H1 (cell line): ENCODE data around the gene MRPL17. TPM values are rescaled to one million over a fixed set of nuclear protein-coding genes. Genes with fewer than 3 reads are reported as not detected.

ENCODE experiments used
- ASH2L ChIP-seq: fragments of 200-600, 300-600 bp; sonication (generic); IDR thresholded peaks from one replicate; pipeline ENCODE4 v1.7.1; 2017; ENCODE audit warnings: low read length
- BRCA1 ChIP-seq: IDR thresholded peaks from 2 replicates; pipeline ENCODE4 v1.6.1; 2012; ENCODE audit warnings: low read depth, low read length, improper control_type of control experiment
- CBX5 ChIP-seq: fragments of 300-800, 300-1000 bp; sonication (generic); IDR thresholded peaks from 2 replicates; pipeline ENCODE4 v1.7.1; 2016; ENCODE audit warnings: antibody characterized with exemption, low read length, low read depth
- CBX8 ChIP-seq: fragments of 300-800, 300-1000 bp; sonication (generic); IDR thresholded peaks from 2 replicates; pipeline ENCODE4 v1.7.1; 2016; ENCODE audit warnings: low read depth, low read length, borderline replicate concordance
- CHD2 ChIP-seq: IDR thresholded peaks from 2 replicates; pipeline ENCODE4 v1.6.1; 2012; ENCODE audit warnings: low read length, improper control_type of control experiment
- CREB1 ChIP-seq: IDR thresholded peaks from 2 replicates; pipeline ENCODE4 v1.6.1; 2012; ENCODE audit warnings: inconsistent platforms
- CTCF ChIP-seq, 3 experiments: IDR thresholded peaks; 1 replicate in 2 of 3; 2 replicates in 1 of 3; pipeline versions ENCODE4 v1.5.1 to v1.6.1; 2011; ENCODE audit warnings: low read length in 3 of 3, mild to moderate bottlenecking in 3 of 3, inconsistent platforms in 2 of 3, low read depth in 1 of 3, moderate library complexity in 1 of 3; ENCODE audit not compliant: insufficient read depth in 1 of 3; ENCODE audit errors: control extremely low read depth in 1 of 3
- EZH2 ChIP-seq: fragments of 200-600 bp; sonication (generic); IDR thresholded peaks from 2 replicates; pipeline ENCODE4 v1.7.1; 2012; ENCODE audit warnings: low read depth, mild to moderate bottlenecking, moderate library complexity, low read length, inconsistent platforms; ENCODE audit not compliant: severe bottlenecking
- GABPA ChIP-seq: IDR thresholded peaks from 2 replicates; pipeline ENCODE4 v1.6.1; 2011; ENCODE audit warnings: mild to moderate bottlenecking, low read length, moderate library complexity, borderline replicate concordance; ENCODE audit not compliant: insufficient read depth
- HDAC2 ChIP-seq, 2 experiments: fragments of 300-600 bp in 1 of 2; sonication (generic) in 1 of 2; IDR thresholded peaks; 2 replicates each; pipeline ENCODE4 v1.6.1; 2011 to 2012; ENCODE audit warnings: low read depth in 2 of 2, low read length in 2 of 2, mild to moderate bottlenecking in 2 of 2, moderate library complexity in 2 of 2, borderline replicate concordance in 1 of 2, inconsistent platforms in 1 of 2
- KDM1A ChIP-seq: fragments of 200-600, 300-600 bp; sonication (generic); IDR thresholded peaks from 2 replicates; pipeline ENCODE4 v1.7.1; 2016; ENCODE audit warnings: mild to moderate bottlenecking, low read length, borderline replicate concordance
- MAFK ChIP-seq: IDR thresholded peaks from 2 replicates; pipeline ENCODE4 v1.6.1; 2012; ENCODE audit warnings: low read depth, mild to moderate bottlenecking, improper control_type of control experiment, low read length
- POLR2A ChIP-seq, 2 experiments: IDR thresholded peaks; 1 replicate in 1 of 2; 2 replicates in 1 of 2; pipeline ENCODE4 v1.6.1; 2011; ENCODE audit warnings: low read depth in 2 of 2, low read length in 2 of 2, mild to moderate bottlenecking in 2 of 2; ENCODE audit errors: control extremely low read depth in 1 of 2
- RBBP5 ChIP-seq: IDR thresholded peaks from 2 replicates; pipeline ENCODE4 v1.7.1; 2012; ENCODE audit warnings: low read depth, mild to moderate bottlenecking, inconsistent platforms, low read length, moderate library complexity, borderline replicate concordance
- RNF2 ChIP-seq: fragments of 200-900, 300-1000 bp; sonication (generic); IDR thresholded peaks from 2 replicates; pipeline ENCODE4 v1.7.1; 2016; ENCODE audit warnings: borderline replicate concordance, low read depth, mild to moderate bottlenecking, antibody characterized with exemption, low read length; ENCODE audit not compliant: poor library complexity, severe bottlenecking; ENCODE audit errors: missing control alignments
- SIRT6 ChIP-seq: IDR thresholded peaks from one replicate; pipeline ENCODE4 v1.7.1; 2012; ENCODE audit warnings: low read length, inconsistent platforms
- SIX5 ChIP-seq: IDR thresholded peaks from 2 replicates; pipeline ENCODE4 v1.6.1; 2011; ENCODE audit warnings: mild to moderate bottlenecking, low read depth, low read length
- SP2 ChIP-seq: IDR thresholded peaks from 2 replicates; pipeline ENCODE4 v1.6.1; 2012; ENCODE audit warnings: mild to moderate bottlenecking, low read length, inconsistent platforms
- SRF ChIP-seq: IDR thresholded peaks from 2 replicates; pipeline ENCODE4 v1.6.1; 2011; ENCODE audit warnings: mild to moderate bottlenecking, low read depth, low read length, moderate library complexity
- TCF12 ChIP-seq: IDR thresholded peaks from 2 replicates; pipeline ENCODE4 v1.6.1; 2011; ENCODE audit warnings: low read depth, mild to moderate bottlenecking, low read length
- TEAD4 ChIP-seq: IDR thresholded peaks from 2 replicates; pipeline ENCODE4 v1.6.1; 2012; ENCODE audit warnings: low read depth, low read length, inconsistent platforms, mixed read lengths
- YY1 ChIP-seq: IDR thresholded peaks from 2 replicates; pipeline ENCODE4 v1.6.1; 2011; ENCODE audit warnings: low read depth, mild to moderate bottlenecking, low read length
- polyA plus RNA-seq, 7 experiments: library from polyadenylated mRNA; depleted of rRNA in 3 of 7; stranded (reverse) in 5 of 7; unstranded in 2 of 7; fragments of >200 nt in 5 of 7; fragments of 200-250 nt in 2 of 7; gene quantifications; 1 replicate in 5 of 7; 2 replicates in 1 of 7; 4 replicates in 1 of 7; pipeline versions ENCODE4 v1.2.1 to v1.2.3, GENCODE V29; 2011 to 2013; ENCODE audit warnings: missing spikeins in 2 of 7, mixed read lengths in 2 of 7
- total RNA-seq: library from RNA; stranded (reverse); fragmentation: NEBNext Ultra II Directional; extraction: Animal tissue kit (Norgen Biotek cat#: 25700); gene quantifications from 2 replicates; pipeline ENCODE4 v1.2.1, GENCODE V29; 2021

Gene MRPL17
- total and polyA plus RNA-seq, 2 of the 8 experiments (the other 6 are each of a cell fraction or from before 2014, with no cell fraction given), result 55.7 to 70.5 TPM

DNA sequence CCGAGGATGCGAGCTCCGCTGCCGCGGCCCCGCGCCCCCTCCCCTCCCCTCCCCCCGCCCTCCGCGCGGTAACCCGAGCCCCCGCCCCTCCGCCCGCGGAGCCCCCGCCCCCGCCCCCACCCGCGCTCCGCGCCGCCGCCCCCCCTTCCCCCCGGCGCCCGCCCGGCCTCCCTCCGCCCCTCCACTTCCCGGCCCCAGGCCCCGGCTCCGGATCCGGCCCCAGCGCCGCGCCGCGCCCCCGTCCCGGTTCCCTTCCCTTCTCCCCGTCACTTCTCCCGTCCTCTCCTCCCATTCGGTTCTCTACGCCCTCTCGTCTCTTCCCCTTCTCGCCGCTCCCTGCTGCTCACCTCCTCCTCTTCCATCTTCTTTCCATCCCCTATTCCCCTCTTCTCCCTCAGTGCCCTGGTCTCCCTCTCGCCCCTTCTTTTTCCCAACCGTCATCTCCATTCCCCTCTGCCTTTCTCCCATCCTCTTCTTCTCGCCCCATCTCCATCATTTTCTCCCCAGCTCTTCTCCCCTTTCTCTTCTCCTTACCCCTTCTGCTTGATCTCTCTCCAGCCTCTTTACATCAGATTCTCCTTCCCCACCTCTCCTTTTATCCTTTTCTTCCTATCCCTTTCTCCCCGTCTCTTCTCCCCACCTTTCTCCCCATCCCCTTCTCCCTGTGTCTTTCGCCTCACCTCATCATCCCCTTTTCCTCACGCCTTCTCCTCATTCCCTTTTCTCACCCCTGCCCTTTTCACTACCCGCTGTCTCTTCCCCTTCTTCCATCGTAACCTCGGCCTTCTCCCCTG lies 27.2 kb downstream of the MRPL17 start, which contains the start of gene DCHS1 (continued):
- no peak for TF ChIP-seq CTCF (IDR thresholded peaks at IDR 0.05; ENCODE audit: control extremely low read depth in 1 of 3, insufficient read depth in 1 of 3, low read depth in 1 of 3, low read length in 3 of 3)
- TF ChIP-seq CREB1, result no peak
- TF ChIP-seq TCF12, result no peak
- TF ChIP-seq CBX5, result no peak
- TF ChIP-seq SIX5, result no peak
- TF ChIP-seq EZH2, result peak; percentile 5
- no peak for TF ChIP-seq TEAD4
- peak; percentile 85; the same call in 1 of the 2 replicates for TF ChIP-seq RBBP5
- no peak for TF ChIP-seq SP2
- no peak for TF ChIP-seq HDAC2 (IDR thresholded peaks at IDR 0.05; ENCODE audit: borderline replicate concordance in 1 of 2, low read depth in 2 of 2, low read length in 2 of 2)
- no peak for TF ChIP-seq GABPA
- no peak for TF ChIP-seq POLR2A (IDR thresholded peaks at IDR 0.05; ENCODE audit: control extremely low read depth in 1 of 2, low read depth in 2 of 2, low read length in 2 of 2)
- peak; percentile 70 for TF ChIP-seq ASH2L
- TF ChIP-seq RNF2, result no peak
- no peak for TF ChIP-seq CHD2
- TF ChIP-seq KDM1A, result no peak
- no peak for TF ChIP-seq SIRT6
- TF ChIP-seq BRCA1, result no peak
- TF ChIP-seq SRF, result no peak
- TF ChIP-seq YY1, result no peak
- no peak for TF ChIP-seq MAFK
- no peak for TF ChIP-seq CBX8
